ENCODE data around the gene GNA12. TPM values are rescaled to one million over a fixed set of nuclear protein-coding genes. Genes with fewer than 3 reads are reported as not detected.

The GNA12 gene
- total and polyA plus RNA-seq, 9 of the 15 experiments (the other 6 are each of a cell fraction or from before 2014, with no cell fraction given) = 0.65 to 32.7 (median 9.6) TPM

- TF ChIP-seq, protein P1, sequence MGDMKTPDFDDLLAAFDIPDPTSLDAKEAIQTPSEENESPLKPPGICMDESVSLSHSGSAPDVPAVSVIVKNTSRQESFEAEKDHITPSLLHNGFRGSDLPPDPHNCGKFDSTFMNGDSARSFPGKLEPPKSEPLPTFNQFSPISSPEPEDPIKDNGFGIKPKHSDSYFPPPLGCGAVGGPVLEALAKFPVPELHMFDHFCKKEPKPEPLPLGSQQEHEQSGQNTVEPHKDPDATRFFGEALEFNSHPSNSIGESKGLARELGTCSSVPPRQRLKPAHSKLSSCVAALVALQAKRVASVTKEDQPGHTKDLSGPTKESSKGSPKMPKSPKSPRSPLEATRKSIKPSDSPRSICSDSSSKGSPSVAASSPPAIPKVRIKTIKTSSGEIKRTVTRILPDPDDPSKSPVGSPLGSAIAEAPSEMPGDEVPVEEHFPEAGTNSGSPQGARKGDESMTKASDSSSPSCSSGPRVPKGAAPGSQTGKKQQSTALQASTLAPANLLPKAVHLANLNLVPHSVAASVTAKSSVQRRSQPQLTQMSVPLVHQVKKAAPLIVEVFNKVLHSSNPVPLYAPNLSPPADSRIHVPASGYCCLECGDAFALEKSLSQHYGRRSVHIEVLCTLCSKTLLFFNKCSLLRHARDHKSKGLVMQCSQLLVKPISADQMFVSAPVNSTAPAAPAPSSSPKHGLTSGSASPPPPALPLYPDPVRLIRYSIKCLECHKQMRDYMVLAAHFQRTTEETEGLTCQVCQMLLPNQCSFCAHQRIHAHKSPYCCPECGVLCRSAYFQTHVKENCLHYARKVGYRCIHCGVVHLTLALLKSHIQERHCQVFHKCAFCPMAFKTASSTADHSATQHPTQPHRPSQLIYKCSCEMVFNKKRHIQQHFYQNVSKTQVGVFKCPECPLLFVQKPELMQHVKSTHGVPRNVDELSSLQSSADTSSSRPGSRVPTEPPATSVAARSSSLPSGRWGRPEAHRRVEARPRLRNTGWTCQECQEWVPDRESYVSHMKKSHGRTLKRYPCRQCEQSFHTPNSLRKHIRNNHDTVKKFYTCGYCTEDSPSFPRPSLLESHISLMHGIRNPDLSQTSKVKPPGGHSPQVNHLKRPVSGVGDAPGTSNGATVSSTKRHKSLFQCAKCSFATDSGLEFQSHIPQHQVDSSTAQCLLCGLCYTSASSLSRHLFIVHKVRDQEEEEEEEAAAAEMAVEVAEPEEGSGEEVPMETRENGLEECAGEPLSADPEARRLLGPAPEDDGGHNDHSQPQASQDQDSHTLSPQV (IDR thresholded peaks at IDR 0.05) = peak; percentile 92
- TF ChIP-seq, protein P2, sequence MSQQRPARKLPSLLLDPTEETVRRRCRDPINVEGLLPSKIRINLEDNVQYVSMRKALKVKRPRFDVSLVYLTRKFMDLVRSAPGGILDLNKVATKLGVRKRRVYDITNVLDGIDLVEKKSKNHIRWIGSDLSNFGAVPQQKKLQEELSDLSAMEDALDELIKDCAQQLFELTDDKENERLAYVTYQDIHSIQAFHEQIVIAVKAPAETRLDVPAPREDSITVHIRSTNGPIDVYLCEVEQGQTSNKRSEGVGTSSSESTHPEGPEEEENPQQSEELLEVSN (IDR thresholded peaks at IDR 0.05; ENCODE audit: borderline replicate concordance in 1 of 2, extremely low read depth in 1 of 2, insufficient read depth in 1 of 2, insufficient read length in 1 of 2, low read depth in 1 of 2, low read length in 1 of 2, poor library complexity in 1 of 2, severe bottlenecking in 1 of 2) = peak in 1 of 2 experiments; percentile 46
- TF ChIP-seq ATF3 (IDR thresholded peaks at IDR 0.05) = peak; percentile 48; the same call in 1 of the 2 replicates
- no peak for TF ChIP-seq ATF3 (CRISPR knock-in tag; conservative IDR thresholded peaks at IDR 0.05)
- peak; percentile 30; the same call in 1 of the 2 replicates for TF ChIP-seq ZBTB9 (CRISPR knock-in tag; IDR thresholded peaks at IDR 0.05)
- TF ChIP-seq ZNF589 (CRISPR knock-in tag; IDR thresholded peaks at IDR 0.05; ENCODE audit: low read depth) = peak; percentile 41; the same call in 1 of the 2 replicates
- TF ChIP-seq HDAC2 (IDR thresholded peaks at IDR 0.05) = peak; percentile 75
- TF ChIP-seq ZNF395 (CRISPR knock-in tag; IDR thresholded peaks at IDR 0.05) = peak; percentile 84
- TF ChIP-seq SMARCC2 (IDR thresholded peaks at IDR 0.05; ENCODE audit: low read depth) = no peak
- no peak for TF ChIP-seq RBM14 (IDR thresholded peaks at IDR 0.05; ENCODE audit: borderline replicate concordance, insufficient read depth, low read depth, low read length)
- no peak for TF ChIP-seq MITF (IDR thresholded peaks at IDR 0.05)
- TF ChIP-seq TAL1 (IDR thresholded peaks at IDR 0.05) = peak; percentile 29; the same call in 1 of the 2 replicates
- TF ChIP-seq CBFA2T2 (conservative IDR thresholded peaks at IDR 0.05) = peak; percentile 37; the same call in 1 of the 2 replicates
- peak; percentile 52; the same call in 1 of the 2 replicates for TF ChIP-seq SMARCE1 (IDR thresholded peaks at IDR 0.05)
- peak; percentile 36; the same call in 1 of the 2 replicates for TF ChIP-seq PHF8 (IDR thresholded peaks at IDR 0.05; ENCODE audit: borderline replicate concordance, low read length)
- TF ChIP-seq NFRKB (IDR thresholded peaks at IDR 0.05; ENCODE audit: low read depth) = peak; percentile 77
These were observed 111.0 kb downstream of the GNA12 start (continued) for GRCh38 chr7:2732959-2733584.

Data from K562 (cell line).